Vagina (tissue), 2 donors: Measurements from ENCODE around the gene SLC30A5. TPM values are rescaled to one million over a fixed set of nuclear protein-coding genes. Genes with fewer than 3 reads are reported as not detected.
"Not testable (repeated sequence)": the region's sequence is repeated elsewhere in the genome, so short reads cannot be mapped to it uniquely, and the experiment has no call there.

Source experiments
- DNase-seq, 2 donors: peaks; one replicate each; pipeline ENCODE4 v3.0.0-alpha.2; 2017; ENCODE audit errors: extremely low spot score in 2 of 2
- H3K27ac ChIP-seq: fragments of 200-600 bp; sonication (generic); one replicate; pipeline ENCODE4 v1.5.1; 2019
- H3K27me3 ChIP-seq: fragments of 200-600 bp; sonication (generic); one replicate; pipeline ENCODE4 v1.5.1; 2019
- H3K36me3 ChIP-seq, 2 donors: fragments of 200-600 bp; sonication (generic); one replicate each; pipeline ENCODE4 v1.5.1; 2017 to 2019
- H3K4me1 ChIP-seq: fragments of 200-600 bp; sonication (generic); one replicate; pipeline ENCODE4 v1.5.1; 2019
- H3K4me3 ChIP-seq, 2 donors: fragments of 200-600 bp; sonication (generic); 1 replicate in 1 of 2; 2 replicates in 1 of 2; pipeline ENCODE4 v1.5.1; 2016 to 2019
- H3K9me3 ChIP-seq: fragments of 200-600 bp; sonication (generic); one replicate; pipeline ENCODE4 v1.5.1; 2019
- POLR2A ChIP-seq, 2 donors: fragments of 450-650 bp; IDR thresholded peaks; one replicate each; pipeline ENCODE4 v1.6.1; 2017; ENCODE audit warnings: antibody characterized with exemption in 2 of 2, mild to moderate bottlenecking in 2 of 2, moderate library complexity in 2 of 2
- POLR2AphosphoS5 ChIP-seq, 2 donors: sonication (generic); formaldehyde crosslinking; IDR thresholded peaks; one replicate each; pipeline ENCODE4 v1.9.0; 2017; ENCODE audit warnings: antibody characterized with exemption in 2 of 2, mild to moderate bottlenecking in 2 of 2, low read depth in 1 of 2; ENCODE audit not compliant: insufficient read depth in 1 of 2
- intact Hi-C: fragments of 100-400 bp; cut with DNase I; formaldehyde crosslinking; loops from one replicate; pipeline ENCODE4 v1.15.1; 2023
- total RNA-seq: library from RNA; depleted of rRNA; stranded (reverse); fragments of >200 nt; gene quantifications from one replicate; pipeline ENCODE4 v1.2.3, GENCODE V29; 2016
- TF ChIP-seq, protein P1 (sequence below), 3 experiments: fragments of 450-650 bp in 2 of 3; fragments of 200-600 bp in 1 of 3; sonication (generic) in 1 of 3; IDR thresholded peaks; one replicate each; pipeline ENCODE4 v1.5.1; 2017 to 2019; ENCODE audit warnings: antibody characterized with exemption in 3 of 3, mild to moderate bottlenecking in 2 of 3, moderate library complexity in 2 of 3

SLC30A5 gene
- total RNA-seq, 1 donor from 2014 or later = 62.6 TPM

DNA sequence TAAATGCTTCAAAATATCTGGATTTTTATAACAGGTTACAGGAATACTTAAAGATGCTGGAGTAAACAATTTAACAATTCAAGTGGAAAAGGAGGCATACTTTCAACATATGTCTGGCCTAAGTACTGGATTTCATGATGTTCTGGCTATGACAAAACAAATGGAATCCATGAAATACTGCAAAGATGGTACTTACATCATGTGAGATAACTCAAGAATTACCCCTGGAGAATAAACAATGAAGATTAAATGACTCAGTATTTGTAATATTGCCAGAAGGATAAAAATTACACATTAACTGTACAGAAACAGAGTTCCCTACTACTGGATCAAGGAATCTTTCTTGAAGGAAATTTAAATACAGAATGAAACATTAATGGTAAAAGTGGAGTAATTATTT is 35.6 kb downstream of the SLC30A5 start:
- Histone ChIP-seq H3K27ac (no peak overlapping the region), H3K4me3 (no peak overlapping the region), H3K27me3 (no peaks in the 10 kb centered on the region), H3K36me3 (peaks cover 0 to 54% of the 10 kb centered on the region in 2 donors), H3K4me1 (no peaks in the 10 kb centered on the region), H3K9me3 (no peaks in the 10 kb centered on the region)
- intact Hi-C loops = no loop called here
- no peak for DNase-seq
- TF ChIP-seq, protein P1, sequence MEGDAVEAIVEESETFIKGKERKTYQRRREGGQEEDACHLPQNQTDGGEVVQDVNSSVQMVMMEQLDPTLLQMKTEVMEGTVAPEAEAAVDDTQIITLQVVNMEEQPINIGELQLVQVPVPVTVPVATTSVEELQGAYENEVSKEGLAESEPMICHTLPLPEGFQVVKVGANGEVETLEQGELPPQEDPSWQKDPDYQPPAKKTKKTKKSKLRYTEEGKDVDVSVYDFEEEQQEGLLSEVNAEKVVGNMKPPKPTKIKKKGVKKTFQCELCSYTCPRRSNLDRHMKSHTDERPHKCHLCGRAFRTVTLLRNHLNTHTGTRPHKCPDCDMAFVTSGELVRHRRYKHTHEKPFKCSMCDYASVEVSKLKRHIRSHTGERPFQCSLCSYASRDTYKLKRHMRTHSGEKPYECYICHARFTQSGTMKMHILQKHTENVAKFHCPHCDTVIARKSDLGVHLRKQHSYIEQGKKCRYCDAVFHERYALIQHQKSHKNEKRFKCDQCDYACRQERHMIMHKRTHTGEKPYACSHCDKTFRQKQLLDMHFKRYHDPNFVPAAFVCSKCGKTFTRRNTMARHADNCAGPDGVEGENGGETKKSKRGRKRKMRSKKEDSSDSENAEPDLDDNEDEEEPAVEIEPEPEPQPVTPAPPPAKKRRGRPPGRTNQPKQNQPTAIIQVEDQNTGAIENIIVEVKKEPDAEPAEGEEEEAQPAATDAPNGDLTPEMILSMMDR (IDR thresholded peaks at IDR 0.05) = no peak
- TF ChIP-seq POLR2A (IDR thresholded peaks at IDR 0.05) (no peak), POLR2AphosphoS5 (IDR thresholded peaks at IDR 0.05; ENCODE audit: insufficient read depth in 1 of 2, low read depth in 1 of 2) (no peak)

GRCh38 chr5:69130241-69130640 is 36.4 kb downstream of the SLC30A5 start:
- peaks cover 0 to 46% of the 10 kb centered on the region in 2 donors for H3K36me3 ChIP-seq
- DNase-seq = no peak

GRCh38 chr5:69131304-69131703 is 37.5 kb downstream of the SLC30A5 start:
- H3K4me1 ChIP-seq = no peaks in the 10 kb centered on the region
- no peaks in the 10 kb centered on the region for H3K9me3 ChIP-seq
- no peak overlapping the region for H3K27ac ChIP-seq
- intact Hi-C loops = no loop called here
- no peak for DNase-seq
- H3K4me3 ChIP-seq = no peak overlapping the region
- TF ChIP-seq, protein P1 (IDR thresholded peaks at IDR 0.05) = no peak
- TF ChIP-seq POLR2A (IDR thresholded peaks at IDR 0.05) = no peak
- TF ChIP-seq POLR2AphosphoS5 (IDR thresholded peaks at IDR 0.05; ENCODE audit: insufficient read depth in 1 of 2, low read depth in 1 of 2) = no peak
- peaks cover 0 to 36% of the 10 kb centered on the region in 2 donors for H3K36me3 ChIP-seq
- H3K27me3 ChIP-seq = no peaks in the 10 kb centered on the region

More at GRCh38 chr5:69130241-69130640, 36.4 kb downstream of the SLC30A5 start:
- intact Hi-C loops = no loop called here
- Histone ChIP-seq H3K4me3 (no peak overlapping the region), H3K27me3 (no peaks in the 10 kb centered on the region), H3K27ac (no peak overlapping the region), H3K9me3 (no peaks in the 10 kb centered on the region), H3K4me1 (no peaks in the 10 kb centered on the region)
- TF ChIP-seq POLR2AphosphoS5 (IDR thresholded peaks at IDR 0.05; ENCODE audit: insufficient read depth in 1 of 2, low read depth in 1 of 2) (no peak), POLR2A (IDR thresholded peaks at IDR 0.05) (no peak)
- TF ChIP-seq, protein P1 (IDR thresholded peaks at IDR 0.05) = no peak

DNA sequence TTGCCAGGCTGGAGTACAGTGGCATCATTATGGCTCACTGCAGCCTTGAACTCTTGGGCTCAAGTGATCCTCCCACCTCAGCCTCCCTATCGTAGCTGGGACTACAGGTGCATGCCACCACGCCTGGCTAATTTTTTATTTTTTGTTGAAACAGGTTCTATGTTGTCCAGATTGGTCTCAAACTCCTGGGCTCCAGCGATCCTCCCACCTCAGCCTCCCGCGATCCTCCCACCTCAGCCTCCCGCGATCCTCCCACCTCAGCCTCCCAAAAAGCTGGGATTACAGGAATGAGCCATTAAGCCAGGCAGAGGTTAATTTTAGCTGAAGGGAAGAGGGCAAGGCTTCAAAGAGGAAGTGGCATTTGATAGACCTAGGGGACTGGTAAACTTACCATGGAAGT is 40.3 kb downstream of the SLC30A5 start:
- TF ChIP-seq, protein P1 (IDR thresholded peaks at IDR 0.05) = no peak
- TF ChIP-seq POLR2A (IDR thresholded peaks at IDR 0.05) = no peak
- H3K4me1 ChIP-seq = no peaks in the 10 kb centered on the region
- no peaks in the 10 kb centered on the region for H3K9me3 ChIP-seq
- no peaks in the 10 kb centered on the region for H3K27me3 ChIP-seq
- no peak overlapping the region for H3K27ac ChIP-seq
- DNase-seq = no peak
- H3K4me3 ChIP-seq = no peak overlapping the region
- intact Hi-C loops = no loop called here
- H3K36me3 ChIP-seq = peaks cover 0 to 13% of the 10 kb centered on the region in 2 donors

DNA sequence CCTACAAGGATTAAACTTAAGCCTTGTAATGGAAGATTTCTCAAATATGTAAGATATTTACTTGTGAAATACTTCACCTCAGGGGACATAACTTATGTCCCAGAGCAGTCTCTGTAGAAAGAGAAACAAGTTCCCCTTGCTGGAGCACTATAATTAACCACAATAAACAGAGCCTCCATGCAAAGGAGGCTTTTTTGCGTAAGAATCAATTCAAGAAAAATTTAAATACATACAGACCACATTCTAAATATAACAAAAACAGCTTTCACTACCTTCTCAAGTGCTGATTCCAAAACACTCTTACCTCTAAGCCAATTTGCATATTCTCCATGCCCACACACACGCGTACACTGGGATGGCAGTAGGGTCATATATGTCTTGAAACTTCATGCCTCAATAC is 42.5 kb downstream of the SLC30A5 start:
- no peaks in the 10 kb centered on the region for H3K9me3 ChIP-seq
- H3K27me3 ChIP-seq = no peaks in the 10 kb centered on the region
- intact Hi-C loops = no loop called here
- no peak for TF ChIP-seq POLR2AphosphoS5 (IDR thresholded peaks at IDR 0.05; ENCODE audit: insufficient read depth in 1 of 2, low read depth in 1 of 2)
- TF ChIP-seq POLR2A (IDR thresholded peaks at IDR 0.05) = no peak
- TF ChIP-seq, protein P1 (IDR thresholded peaks at IDR 0.05) = no peak
- H3K27ac ChIP-seq = no peak overlapping the region
- H3K4me1 ChIP-seq = no peaks in the 10 kb centered on the region
- no peak overlapping the region for H3K4me3 ChIP-seq
- H3K36me3 ChIP-seq = no peaks in the 10 kb centered on the region
- DNase-seq = no peak

- DNase-seq, H3K9me3 ChIP-seq, H3K4me3 ChIP-seq, H3K27me3 ChIP-seq, H3K4me1 ChIP-seq, H3K27ac ChIP-seq, intact Hi-C loops, H3K36me3 ChIP-seq: not testable (repeated sequence)
Observed at GRCh38 chr5:69137208-69137607, 43.4 kb downstream of the SLC30A5 start.
